Measurements from ENCODE around the gene ARMH1. TPM values are rescaled to one million over a fixed set of nuclear protein-coding genes. Genes with fewer than 3 reads are reported as not detected.

The ARMH1 gene
- total RNA-seq, 1 donor from 2014 or later: 1.1 TPM

DNA sequence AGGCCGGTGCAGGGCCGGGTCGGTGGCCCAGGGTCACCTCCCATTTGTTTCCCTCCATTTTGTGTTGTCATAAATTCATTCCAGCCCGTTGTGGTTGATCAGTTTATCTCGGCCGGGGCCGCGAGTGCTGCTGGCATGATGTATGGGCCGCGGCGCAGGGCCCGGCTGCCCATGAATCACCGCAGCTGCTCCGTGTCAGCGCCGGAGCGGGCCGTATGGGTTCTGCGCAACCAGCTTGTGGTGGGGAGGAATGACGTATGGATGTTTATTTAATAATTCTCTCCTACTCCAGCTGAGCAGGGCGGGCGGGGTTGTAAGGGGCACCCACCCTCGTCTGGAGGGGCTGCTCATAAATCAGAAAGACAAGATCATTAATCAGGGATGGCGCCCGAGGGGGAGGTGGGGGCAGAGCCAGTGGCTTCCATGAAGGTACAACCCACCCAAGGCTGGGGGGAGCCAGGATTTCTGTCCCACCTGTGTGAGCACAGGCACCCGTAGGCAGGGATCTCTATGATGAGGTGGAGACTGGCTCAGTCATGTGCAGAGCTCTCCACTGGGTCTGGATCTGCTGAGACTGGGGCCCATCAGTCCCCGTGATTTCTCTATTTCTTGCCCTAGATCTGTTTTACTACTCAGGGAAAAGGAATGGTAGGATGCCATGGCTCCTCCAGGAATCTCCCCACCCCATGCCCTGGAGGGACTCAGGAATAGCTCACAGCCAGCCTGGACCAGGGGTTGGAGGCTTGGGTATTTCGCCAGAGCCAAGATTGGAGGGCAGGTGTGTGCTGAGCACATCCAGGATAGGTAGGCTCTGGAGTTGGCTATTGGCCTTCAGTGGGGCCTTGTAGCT is 28.0 kb upstream of the ARMH1 start:
- intact Hi-C loops (cut with micrococcal nuclease): no loop called here
- no peaks in the 10 kb centered on the region for H3K27me3 ChIP-seq (ENCODE audit: low read depth)
- H3K4me1 ChIP-seq: peaks cover 56% of the 10 kb centered on the region
- no peaks in the 10 kb centered on the region for H3K9me3 ChIP-seq (replicated peaks)
- peak overlapping the region; percentile 59 for H3K27ac ChIP-seq (replicated peaks)
- no peak for DNase-seq
- H3K36me3 ChIP-seq: peaks cover 98% of the 10 kb centered on the region
- TF ChIP-seq, protein P1, sequence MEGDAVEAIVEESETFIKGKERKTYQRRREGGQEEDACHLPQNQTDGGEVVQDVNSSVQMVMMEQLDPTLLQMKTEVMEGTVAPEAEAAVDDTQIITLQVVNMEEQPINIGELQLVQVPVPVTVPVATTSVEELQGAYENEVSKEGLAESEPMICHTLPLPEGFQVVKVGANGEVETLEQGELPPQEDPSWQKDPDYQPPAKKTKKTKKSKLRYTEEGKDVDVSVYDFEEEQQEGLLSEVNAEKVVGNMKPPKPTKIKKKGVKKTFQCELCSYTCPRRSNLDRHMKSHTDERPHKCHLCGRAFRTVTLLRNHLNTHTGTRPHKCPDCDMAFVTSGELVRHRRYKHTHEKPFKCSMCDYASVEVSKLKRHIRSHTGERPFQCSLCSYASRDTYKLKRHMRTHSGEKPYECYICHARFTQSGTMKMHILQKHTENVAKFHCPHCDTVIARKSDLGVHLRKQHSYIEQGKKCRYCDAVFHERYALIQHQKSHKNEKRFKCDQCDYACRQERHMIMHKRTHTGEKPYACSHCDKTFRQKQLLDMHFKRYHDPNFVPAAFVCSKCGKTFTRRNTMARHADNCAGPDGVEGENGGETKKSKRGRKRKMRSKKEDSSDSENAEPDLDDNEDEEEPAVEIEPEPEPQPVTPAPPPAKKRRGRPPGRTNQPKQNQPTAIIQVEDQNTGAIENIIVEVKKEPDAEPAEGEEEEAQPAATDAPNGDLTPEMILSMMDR (IDR thresholded peaks at IDR 0.05; ENCODE audit: borderline replicate concordance): no peak
- no peak overlapping the region for H3K4me3 ChIP-seq

DNA sequence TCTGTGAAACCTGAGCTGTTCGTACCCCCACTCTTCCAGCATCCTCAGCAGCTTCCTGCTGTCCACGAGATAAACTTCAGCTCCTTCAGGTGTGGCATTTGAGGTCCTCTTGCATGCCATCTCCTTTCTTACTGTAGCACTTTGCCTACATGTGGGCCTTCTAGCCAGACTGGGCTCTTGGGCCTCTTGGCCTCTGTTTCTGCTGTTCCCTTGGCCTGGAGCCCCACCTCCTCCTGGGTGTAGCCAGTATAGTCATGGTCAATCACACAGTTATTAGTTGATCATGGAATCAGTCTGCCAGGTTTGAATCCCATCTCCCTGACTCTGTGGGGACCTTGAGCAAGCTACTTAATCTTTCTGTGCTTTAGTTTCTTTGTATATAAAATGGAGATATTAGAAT is 26.6 kb upstream of the ARMH1 start:
- intact Hi-C loops (cut with micrococcal nuclease): no loop called here
- no peak for DNase-seq
- peaks cover 91% of the 10 kb centered on the region for H3K36me3 ChIP-seq

DNA sequence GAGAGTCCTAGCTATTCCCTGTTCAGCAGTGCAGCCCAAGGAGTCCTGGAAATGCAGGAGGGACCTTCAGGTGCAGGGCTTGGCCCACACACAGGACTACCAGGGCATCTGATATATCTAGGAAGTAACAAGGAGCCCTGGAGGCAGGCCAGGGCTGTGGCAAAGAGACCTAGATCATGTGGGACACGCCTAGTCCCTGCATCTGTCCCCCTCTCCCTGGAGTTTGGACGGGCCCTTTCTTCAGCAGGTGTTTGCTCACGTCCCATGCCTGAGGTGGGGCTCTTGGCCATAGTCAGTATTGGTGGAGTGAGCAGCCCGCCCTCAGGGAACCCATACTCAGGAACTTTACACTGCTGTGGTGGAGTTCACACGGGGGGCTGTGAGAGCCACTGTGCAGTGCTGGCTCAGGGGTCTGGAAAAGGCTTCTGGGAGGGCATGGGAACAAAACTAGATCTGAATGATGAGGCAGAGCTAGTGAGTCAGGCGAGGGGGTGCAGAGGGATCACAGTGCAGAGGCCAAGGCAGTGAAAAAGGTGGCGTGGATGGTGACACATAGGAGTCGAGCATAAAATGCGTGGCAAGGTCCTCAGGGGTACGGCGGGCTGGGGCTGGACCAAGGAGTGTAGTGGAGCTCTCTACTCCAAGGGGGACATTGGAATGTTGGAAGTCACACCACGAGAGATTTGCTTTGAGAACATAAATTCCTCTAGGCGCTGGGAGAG is 25.8 kb upstream of the ARMH1 start:
- H3K27ac ChIP-seq (replicated peaks): no peak overlapping the region
- no peak overlapping the region for H3K4me3 ChIP-seq
- TF ChIP-seq, protein P1 (IDR thresholded peaks at IDR 0.05; ENCODE audit: borderline replicate concordance): no peak
- H3K27me3 ChIP-seq (ENCODE audit: low read depth): no peaks in the 10 kb centered on the region
- intact Hi-C loops (cut with micrococcal nuclease): no loop called here
- no peaks in the 10 kb centered on the region for H3K9me3 ChIP-seq (replicated peaks)
- peaks cover 34% of the 10 kb centered on the region for H3K4me1 ChIP-seq
- DNase-seq: no peak
- peaks cover 88% of the 10 kb centered on the region for H3K36me3 ChIP-seq

More for the DNA sequence above, 26.6 kb upstream of the ARMH1 start:
- TF ChIP-seq, protein P1 (IDR thresholded peaks at IDR 0.05; ENCODE audit: borderline replicate concordance): no peak
- peaks cover 42% of the 10 kb centered on the region for H3K4me1 ChIP-seq
- H3K9me3 ChIP-seq (replicated peaks): no peaks in the 10 kb centered on the region
- H3K4me3 ChIP-seq: no peak overlapping the region
- H3K27me3 ChIP-seq (ENCODE audit: low read depth): no peaks in the 10 kb centered on the region
- H3K27ac ChIP-seq (replicated peaks): no peak overlapping the region

DNA sequence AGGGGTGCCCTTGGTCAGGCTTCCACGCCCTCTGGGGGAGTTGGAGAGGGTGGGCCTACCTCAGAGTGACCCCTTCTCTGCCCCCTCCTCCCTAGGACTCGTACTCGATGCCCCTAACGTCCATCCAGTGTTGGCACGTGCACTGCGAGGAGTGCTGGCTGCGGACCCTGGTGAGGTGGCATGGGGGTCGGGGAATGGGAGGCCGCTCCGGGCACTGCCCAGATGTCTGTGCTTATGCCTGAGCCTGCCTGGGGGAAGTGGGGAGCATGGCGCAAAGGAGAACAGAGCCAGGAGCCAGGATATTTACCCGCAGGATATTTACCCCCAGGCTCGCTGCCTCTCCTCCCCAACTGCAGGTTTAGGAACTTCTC is 24.7 kb upstream of the ARMH1 start:
- H3K4me1 ChIP-seq: peaks cover 24% of the 10 kb centered on the region
- TF ChIP-seq, protein P1 (IDR thresholded peaks at IDR 0.05; ENCODE audit: borderline replicate concordance): no peak
- peak overlapping the region; percentile 84 for H3K27ac ChIP-seq (replicated peaks)
- no peak overlapping the region for H3K4me3 ChIP-seq
- DNase-seq: no peak
- peaks cover 88% of the 10 kb centered on the region for H3K36me3 ChIP-seq
- intact Hi-C loops (cut with micrococcal nuclease): no loop called here
- H3K9me3 ChIP-seq (replicated peaks): no peaks in the 10 kb centered on the region
- H3K27me3 ChIP-seq (ENCODE audit: low read depth): no peaks in the 10 kb centered on the region

DNA sequence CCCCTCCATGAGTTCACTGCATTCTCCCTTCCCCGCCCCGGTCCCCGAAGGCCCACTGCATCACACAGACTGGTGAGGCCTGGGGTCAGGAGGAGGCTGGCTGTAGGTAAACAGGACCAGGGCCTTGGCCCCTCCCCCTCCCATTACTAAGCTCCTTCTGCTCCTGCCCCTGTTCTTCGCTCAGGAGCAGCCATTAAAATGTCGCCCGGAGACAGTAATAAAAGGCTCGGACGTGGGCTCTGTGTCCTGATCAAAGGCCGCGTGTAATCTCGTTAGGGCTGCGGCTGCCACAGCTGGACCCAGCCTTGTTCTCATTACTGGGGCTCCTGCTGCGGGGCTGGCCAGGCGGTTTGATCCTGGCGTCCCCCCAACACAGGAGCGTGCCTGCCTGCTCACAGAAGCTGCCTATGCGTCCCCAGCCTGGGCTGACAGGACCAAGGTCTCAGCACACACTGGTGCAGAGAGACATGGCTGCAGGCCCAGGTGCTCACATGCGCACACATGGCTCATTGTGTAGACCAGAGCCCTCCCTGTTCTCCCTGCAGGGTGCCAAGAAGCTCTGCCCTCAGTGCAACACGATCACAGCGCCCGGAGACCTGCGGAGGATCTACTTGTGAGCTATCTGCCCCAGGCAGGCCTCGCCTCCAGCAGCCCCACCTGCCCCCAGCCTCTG is 24.2 kb upstream of the ARMH1 start:
- no peaks in the 10 kb centered on the region for H3K9me3 ChIP-seq (replicated peaks)
- TF ChIP-seq, protein P1 (IDR thresholded peaks at IDR 0.05; ENCODE audit: borderline replicate concordance): no peak
- intact Hi-C loops (cut with micrococcal nuclease): no loop called here
- H3K4me1 ChIP-seq: peaks cover 19% of the 10 kb centered on the region
- H3K27me3 ChIP-seq (ENCODE audit: low read depth): no peaks in the 10 kb centered on the region
- H3K27ac ChIP-seq (replicated peaks): peak overlapping the region; percentile 84
- peak; percentile 74 for DNase-seq
- H3K4me3 ChIP-seq: no peak overlapping the region
- H3K36me3 ChIP-seq: peaks cover 83% of the 10 kb centered on the region
